ENCODE data around the gene TPCN2. TPM values are rescaled to one million over a fixed set of nuclear protein-coding genes. Genes with fewer than 3 reads are reported as not detected.
A peak's percentile ranks its signal among the peaks of the same experiment; 100 is the strongest.

TPCN2 gene
- total and polyA plus RNA-seq, 2 of the 8 experiments (the other 6 are each of a cell fraction or from before 2014, with no cell fraction given) = 9.7 to 18.6 TPM

DNA sequence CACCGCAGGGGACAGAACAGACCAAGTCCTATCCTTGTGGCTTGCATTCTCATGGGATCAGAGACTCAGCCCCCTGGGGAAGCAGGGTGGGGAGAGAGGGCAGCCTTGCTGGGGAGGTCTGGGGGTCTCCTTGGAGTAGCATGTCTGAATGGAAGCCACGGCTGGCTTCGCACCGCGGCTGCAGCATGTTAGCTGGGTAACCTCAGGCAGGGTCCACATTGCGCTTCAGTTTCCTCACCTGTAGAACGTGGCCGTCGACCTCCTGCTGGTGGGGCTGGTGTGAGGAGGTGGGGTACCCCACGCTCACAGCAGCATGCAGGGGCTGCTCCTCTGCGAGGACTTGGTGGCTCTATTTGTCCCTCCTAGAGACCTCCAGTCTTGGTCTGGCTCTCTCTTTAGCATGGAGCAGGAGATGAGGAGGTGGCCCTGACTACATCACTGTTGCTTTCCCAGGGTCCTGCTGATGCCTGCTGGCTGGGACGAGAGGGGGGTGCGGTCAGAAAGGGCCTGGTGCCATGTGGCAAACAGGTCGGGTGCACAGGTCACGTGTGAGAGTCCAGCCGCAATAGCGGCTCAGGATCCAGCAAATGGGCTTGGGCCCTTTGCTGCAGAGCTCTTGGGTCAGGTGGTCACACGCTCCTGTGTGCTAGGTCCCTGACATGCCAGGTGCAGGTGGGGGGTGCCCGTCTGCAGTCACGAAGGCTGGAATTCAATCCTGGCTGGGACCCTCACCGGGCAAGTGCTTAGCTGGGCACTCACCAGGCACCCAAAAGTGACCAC is 71.6 kb downstream of the TPCN2 start:
- TF ChIP-seq TBP (IDR thresholded peaks at IDR 0.05; ENCODE audit: low read depth, low read length) = no peak
- no peak for TF ChIP-seq CBX8 (IDR thresholded peaks at IDR 0.05; ENCODE audit: borderline replicate concordance, low read depth, low read length)
- TF ChIP-seq CEBPB (IDR thresholded peaks at IDR 0.05; ENCODE audit: low read depth, low read length) = no peak
- TF ChIP-seq SIRT6 (IDR thresholded peaks at IDR 0.05; ENCODE audit: low read length) = no peak
- TF ChIP-seq SAP30 (IDR thresholded peaks at IDR 0.05; ENCODE audit: insufficient read depth, insufficient replicate concordance, low read length) = no peak
- TF ChIP-seq CREB1 (IDR thresholded peaks at IDR 0.05) = no peak
- no peak for TF ChIP-seq CBX5 (IDR thresholded peaks at IDR 0.05; ENCODE audit: low read depth, low read length)
- TF ChIP-seq, protein P1, sequence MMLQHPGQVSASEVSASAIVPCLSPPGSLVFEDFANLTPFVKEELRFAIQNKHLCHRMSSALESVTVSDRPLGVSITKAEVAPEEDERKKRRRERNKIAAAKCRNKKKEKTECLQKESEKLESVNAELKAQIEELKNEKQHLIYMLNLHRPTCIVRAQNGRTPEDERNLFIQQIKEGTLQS (IDR thresholded peaks at IDR 0.05; ENCODE audit: insufficient read depth, low read depth, low read length) = no peak
- no peak for TF ChIP-seq RFX5 (IDR thresholded peaks at IDR 0.05; ENCODE audit: borderline replicate concordance, low read depth, low read length)
- TF ChIP-seq, protein P2, sequence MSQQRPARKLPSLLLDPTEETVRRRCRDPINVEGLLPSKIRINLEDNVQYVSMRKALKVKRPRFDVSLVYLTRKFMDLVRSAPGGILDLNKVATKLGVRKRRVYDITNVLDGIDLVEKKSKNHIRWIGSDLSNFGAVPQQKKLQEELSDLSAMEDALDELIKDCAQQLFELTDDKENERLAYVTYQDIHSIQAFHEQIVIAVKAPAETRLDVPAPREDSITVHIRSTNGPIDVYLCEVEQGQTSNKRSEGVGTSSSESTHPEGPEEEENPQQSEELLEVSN (IDR thresholded peaks at IDR 0.05) = no peak
- no peak for TF ChIP-seq MAFK (IDR thresholded peaks at IDR 0.05; ENCODE audit: low read depth, low read length)
- H3K27ac ChIP-seq (ENCODE audit: low read depth, low read length) = no peak overlapping the region
- POLR2A ChIA-PET (ENCODE audit: partially characterized antibody) = interaction anchor here (0.9 to 2.8 kb wide), 2 partner anchors 11 to 15 kb away, joined by 3 to 13 read pairs; no protein-coding TSS in a partner anchor
- no peak overlapping the region for H3K9ac ChIP-seq (replicated peaks in 1 of 4; ENCODE audit: extremely low read depth in 1 of 4, low read depth in 3 of 4, low read length in 3 of 4)
- H3K56ac ChIP-seq (replicated peaks; ENCODE audit: insufficient read length, low read depth, low read length) = no peak overlapping the region
- H3K79me1 ChIP-seq (ENCODE audit: low read depth, low read length) = no peaks in the 10 kb centered on the region
- H2BK5ac ChIP-seq (ENCODE audit: low read depth, low read length) = 0 out of 2 replicates have a peak overlapping the region, but pooled peaks have one; percentile 9
- no peak for DNase-seq (ENCODE audit: low read depth in 1 of 2, low spot score in 2 of 2)
- H3K27me3 ChIP-seq (replicated peaks in 1 of 4; ENCODE audit: control insufficient read depth in 3 of 4, extremely low read depth in 1 of 4, insufficient read depth in 3 of 4, low read length in 3 of 4) = peaks cover 0 to 4% (median under 1%) of the 10 kb centered on the region in 4 experiments; a peak in 3 of 7 replicates
- no peak overlapping the region for H3K14ac ChIP-seq (ENCODE audit: insufficient read length)
- H3K79me2 ChIP-seq (ENCODE audit: control insufficient read depth in 1 of 2, insufficient read depth in 2 of 2, low read length in 2 of 2) = no peaks in the 10 kb centered on the region
- CTCF ChIA-PET (ENCODE audit: partially characterized antibody) = interaction anchor here (1.6 to 3.9 kb wide), 2 partner anchors 11 to 17 kb away, joined by 5 to 20 read pairs; no protein-coding TSS in a partner anchor
- H4K91ac ChIP-seq (replicated peaks; ENCODE audit: insufficient read length, low read length) = no peak overlapping the region
- no peaks in the 10 kb centered on the region for H4K20me1 ChIP-seq (replicated peaks in 1 of 2; ENCODE audit: control insufficient read depth in 1 of 2, insufficient read depth in 2 of 2, low read length in 2 of 2)
- peaks cover 3% of the 10 kb centered on the region; the same call in 1 of the 2 replicates for H3K23me2 ChIP-seq (ENCODE audit: low read depth, low read length)
- FAIRE-seq = no peak
- no peak overlapping the region for H2BK120ac ChIP-seq (replicated peaks; ENCODE audit: low read depth, low read length)
- no peak overlapping the region for H3K23ac ChIP-seq (ENCODE audit: insufficient read length)
- no peak overlapping the region; the same call in 1 of the 2 replicates for H3K18ac ChIP-seq (ENCODE audit: extremely low read depth, low read length)
- H3K4me1 ChIP-seq (replicated peaks in 1 of 4; ENCODE audit: control insufficient read depth in 3 of 4, insufficient read depth in 4 of 4, low read length in 3 of 4) = peaks cover 0 to 26% (median 18%) of the 10 kb centered on the region in 4 experiments; a peak in 6 of 7 replicates
- WGBS, 2 experiments (ENCODE audit: extremely low coverage in 1 of 2, insufficient coverage in 1 of 2, insufficient read length in 1 of 2, insufficient replicate concordance in 2 of 2, low coverage in 1 of 2, low lambda C conversion rate in 2 of 2, missing lambda C conversion rate in 1 of 2) = 92% methylated on average over 21 of the region's 21 CpGs; no CpG with 5 or more reads in 1 of the 2 experiments
- no peak overlapping the region for H2BK20ac ChIP-seq (ENCODE audit: low read length)
- H3K9me3 ChIP-seq (ENCODE audit: insufficient read depth in 2 of 2, low read depth in 1 of 2, low read length in 1 of 2) = no peaks in the 10 kb centered on the region; a peak in 2 of 4 replicates
- no peak overlapping the region for H2AFZ ChIP-seq (ENCODE audit: low read length)
- no peak overlapping the region for H3K4me3 ChIP-seq (ENCODE audit: extremely low read depth in 1 of 4, insufficient read depth in 2 of 4, low read depth in 3 of 4, low read length in 4 of 4)
- H2AK5ac ChIP-seq (ENCODE audit: low read depth, low read length) = peak overlapping the region; percentile 77; the same call in 1 of the 2 replicates
- no peak overlapping the region for H3K4me2 ChIP-seq (ENCODE audit: insufficient read depth in 1 of 2, low read depth in 2 of 2, low read length in 2 of 2)
- H4K8ac ChIP-seq (ENCODE audit: extremely low read depth, insufficient read depth, low read length) = no peak overlapping the region
- no peaks in the 10 kb centered on the region for H3K36me3 ChIP-seq (ENCODE audit: control insufficient read depth in 2 of 4, insufficient read depth in 4 of 4, low read length in 3 of 4)
- no peak overlapping the region; the same call in none of the 2 replicates for H2BK15ac ChIP-seq (ENCODE audit: low read length)
- H4K5ac ChIP-seq (ENCODE audit: insufficient read length, low read depth, low read length) = no peak overlapping the region
- H2BK12ac ChIP-seq (ENCODE audit: low read depth, low read length) = peak overlapping the region; percentile 75; the same call in 1 of the 2 replicates
- H3K4ac ChIP-seq (replicated peaks; ENCODE audit: insufficient read length, low read depth, low read length) = no peak overlapping the region
